ENCODE results near the gene ARHGAP8. TPM values are rescaled to one million over a fixed set of nuclear protein-coding genes. Genes with fewer than 3 reads are reported as not detected.

ARHGAP8 gene
- polyA plus RNA-seq, 1 donor from 2014 or later, result 3.0 TPM

DNA sequence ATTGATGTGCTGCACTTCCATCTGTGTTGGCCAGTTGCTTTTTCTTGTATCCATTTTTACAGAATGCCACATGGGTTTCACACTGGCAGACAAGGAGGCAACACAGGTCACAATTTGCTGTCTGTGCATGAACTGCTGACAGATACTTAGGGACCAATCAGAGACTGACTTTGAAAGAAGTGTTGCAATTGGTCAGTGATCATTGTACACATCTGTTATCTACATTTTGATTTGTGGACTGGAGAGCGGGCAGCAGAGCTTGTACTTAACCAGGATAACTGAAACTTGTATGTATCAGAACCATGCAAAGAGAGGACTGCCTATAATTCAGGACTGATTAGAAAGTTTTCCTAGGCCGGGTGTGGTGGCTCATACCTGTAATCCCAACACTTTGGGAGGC, 28.6 kb upstream of the ARHGAP8 start:
- Histone ChIP-seq H3K27ac (ENCODE audit: low read length) (no peak overlapping the region), H3K36me3 (ENCODE audit: insufficient read depth, low read length) (no peaks in the 10 kb centered on the region), H2AFZ (ENCODE audit: low read depth, low read length) (no peak overlapping the region), H3K9me2 (ENCODE audit: insufficient read depth, low read length) (no peaks in the 10 kb centered on the region), H3K79me2 (replicated peaks; ENCODE audit: insufficient read depth, low read length) (no peaks in the 10 kb centered on the region), H4K20me1 (ENCODE audit: insufficient read depth) (no peaks in the 10 kb centered on the region), H3K27me3 (ENCODE audit: insufficient read depth, low read depth, low read length) (no peaks in the 10 kb centered on the region), H3F3A (ENCODE audit: insufficient read depth, low read length, poor library complexity, severe bottlenecking) (no peaks in the 10 kb centered on the region), H3K9ac (ENCODE audit: low read length) (no peak overlapping the region), H3K4me3 (ENCODE audit: low read length) (no peak overlapping the region), H3K9me3 (ENCODE audit: low read length) (no peaks in the 10 kb centered on the region), H3K4me2 (ENCODE audit: low read length) (no peak overlapping the region)
- TF ChIP-seq RAD21 (conservative IDR thresholded peaks at IDR 0.05) (no peak), EP300 (conservative IDR thresholded peaks at IDR 0.05; ENCODE audit: poor library complexity, severe bottlenecking) (no peak), POLR2AphosphoS5 (IDR thresholded peaks at IDR 0.05) (no peak)
- TF ChIP-seq, protein P1, sequence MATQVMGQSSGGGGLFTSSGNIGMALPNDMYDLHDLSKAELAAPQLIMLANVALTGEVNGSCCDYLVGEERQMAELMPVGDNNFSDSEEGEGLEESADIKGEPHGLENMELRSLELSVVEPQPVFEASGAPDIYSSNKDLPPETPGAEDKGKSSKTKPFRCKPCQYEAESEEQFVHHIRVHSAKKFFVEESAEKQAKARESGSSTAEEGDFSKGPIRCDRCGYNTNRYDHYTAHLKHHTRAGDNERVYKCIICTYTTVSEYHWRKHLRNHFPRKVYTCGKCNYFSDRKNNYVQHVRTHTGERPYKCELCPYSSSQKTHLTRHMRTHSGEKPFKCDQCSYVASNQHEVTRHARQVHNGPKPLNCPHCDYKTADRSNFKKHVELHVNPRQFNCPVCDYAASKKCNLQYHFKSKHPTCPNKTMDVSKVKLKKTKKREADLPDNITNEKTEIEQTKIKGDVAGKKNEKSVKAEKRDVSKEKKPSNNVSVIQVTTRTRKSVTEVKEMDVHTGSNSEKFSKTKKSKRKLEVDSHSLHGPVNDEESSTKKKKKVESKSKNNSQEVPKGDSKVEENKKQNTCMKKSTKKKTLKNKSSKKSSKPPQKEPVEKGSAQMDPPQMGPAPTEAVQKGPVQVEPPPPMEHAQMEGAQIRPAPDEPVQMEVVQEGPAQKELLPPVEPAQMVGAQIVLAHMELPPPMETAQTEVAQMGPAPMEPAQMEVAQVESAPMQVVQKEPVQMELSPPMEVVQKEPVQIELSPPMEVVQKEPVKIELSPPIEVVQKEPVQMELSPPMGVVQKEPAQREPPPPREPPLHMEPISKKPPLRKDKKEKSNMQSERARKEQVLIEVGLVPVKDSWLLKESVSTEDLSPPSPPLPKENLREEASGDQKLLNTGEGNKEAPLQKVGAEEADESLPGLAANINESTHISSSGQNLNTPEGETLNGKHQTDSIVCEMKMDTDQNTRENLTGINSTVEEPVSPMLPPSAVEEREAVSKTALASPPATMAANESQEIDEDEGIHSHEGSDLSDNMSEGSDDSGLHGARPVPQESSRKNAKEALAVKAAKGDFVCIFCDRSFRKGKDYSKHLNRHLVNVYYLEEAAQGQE (IDR thresholded peaks at IDR 0.05; ENCODE audit: borderline replicate concordance), result no peak

DNA sequence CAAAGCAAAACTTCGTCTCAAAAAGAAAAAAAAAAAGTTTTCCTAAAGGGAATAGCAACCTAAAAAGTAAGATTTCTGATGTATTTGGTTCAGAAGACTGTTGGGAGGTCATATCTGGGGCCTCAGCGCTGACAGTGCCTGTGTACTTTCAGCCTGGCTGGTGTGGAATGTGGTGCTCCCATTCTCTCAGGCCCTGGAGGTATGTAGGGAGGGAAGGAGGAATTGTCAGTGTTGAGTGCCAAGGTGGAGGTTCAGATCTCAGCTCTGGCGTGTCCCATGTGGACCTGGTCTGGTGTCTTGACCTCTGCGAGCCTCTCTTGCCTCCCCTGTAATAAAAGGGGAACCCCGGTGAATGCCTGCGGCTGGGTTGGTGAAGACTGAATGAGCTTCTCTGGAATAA, 28.0 kb upstream of the ARHGAP8 start:
- Histone ChIP-seq H2AFZ (ENCODE audit: low read depth, low read length) (no peak overlapping the region), H3K36me3 (ENCODE audit: insufficient read depth, low read length) (no peaks in the 10 kb centered on the region), H3F3A (ENCODE audit: insufficient read depth, low read length, poor library complexity, severe bottlenecking) (no peaks in the 10 kb centered on the region), H3K9me2 (ENCODE audit: insufficient read depth, low read length) (no peaks in the 10 kb centered on the region), H3K27me3 (ENCODE audit: insufficient read depth, low read depth, low read length) (no peaks in the 10 kb centered on the region), H3K4me3 (ENCODE audit: low read length) (no peak overlapping the region), H3K27ac (ENCODE audit: low read length) (no peak overlapping the region), H3K79me2 (replicated peaks; ENCODE audit: insufficient read depth, low read length) (no peaks in the 10 kb centered on the region), H4K20me1 (ENCODE audit: insufficient read depth) (no peaks in the 10 kb centered on the region), H3K9me3 (ENCODE audit: low read length) (no peaks in the 10 kb centered on the region), H3K4me2 (ENCODE audit: low read length) (no peak overlapping the region), H3K9ac (ENCODE audit: low read length) (no peak overlapping the region)
- TF ChIP-seq EP300 (conservative IDR thresholded peaks at IDR 0.05; ENCODE audit: poor library complexity, severe bottlenecking) (no peak), TAF1 (IDR thresholded peaks at IDR 0.05; ENCODE audit: low read depth) (no peak), EZH2 (IDR thresholded peaks at IDR 0.05; ENCODE audit: borderline replicate concordance, insufficient read depth, low read length, poor library complexity, severe bottlenecking) (no peak), SMC3 (conservative IDR thresholded peaks at IDR 0.05; ENCODE audit: poor library complexity) (no peak), RAD21 (conservative IDR thresholded peaks at IDR 0.05) (no peak), POLR2AphosphoS5 (IDR thresholded peaks at IDR 0.05) (no peak), MXI1 (conservative IDR thresholded peaks at IDR 0.05; ENCODE audit: poor library complexity, severe bottlenecking) (no peak)
- TF ChIP-seq, protein P1 (IDR thresholded peaks at IDR 0.05; ENCODE audit: borderline replicate concordance), result no peak
- TF ChIP-seq, protein P2, sequence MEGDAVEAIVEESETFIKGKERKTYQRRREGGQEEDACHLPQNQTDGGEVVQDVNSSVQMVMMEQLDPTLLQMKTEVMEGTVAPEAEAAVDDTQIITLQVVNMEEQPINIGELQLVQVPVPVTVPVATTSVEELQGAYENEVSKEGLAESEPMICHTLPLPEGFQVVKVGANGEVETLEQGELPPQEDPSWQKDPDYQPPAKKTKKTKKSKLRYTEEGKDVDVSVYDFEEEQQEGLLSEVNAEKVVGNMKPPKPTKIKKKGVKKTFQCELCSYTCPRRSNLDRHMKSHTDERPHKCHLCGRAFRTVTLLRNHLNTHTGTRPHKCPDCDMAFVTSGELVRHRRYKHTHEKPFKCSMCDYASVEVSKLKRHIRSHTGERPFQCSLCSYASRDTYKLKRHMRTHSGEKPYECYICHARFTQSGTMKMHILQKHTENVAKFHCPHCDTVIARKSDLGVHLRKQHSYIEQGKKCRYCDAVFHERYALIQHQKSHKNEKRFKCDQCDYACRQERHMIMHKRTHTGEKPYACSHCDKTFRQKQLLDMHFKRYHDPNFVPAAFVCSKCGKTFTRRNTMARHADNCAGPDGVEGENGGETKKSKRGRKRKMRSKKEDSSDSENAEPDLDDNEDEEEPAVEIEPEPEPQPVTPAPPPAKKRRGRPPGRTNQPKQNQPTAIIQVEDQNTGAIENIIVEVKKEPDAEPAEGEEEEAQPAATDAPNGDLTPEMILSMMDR (IDR thresholded peaks at IDR 0.05; ENCODE audit: poor library complexity, severe bottlenecking), result no peak

Data from neural cell (in vitro differentiated cells).